Motor neuron (in vitro differentiated cells): ENCODE data around the gene FRY. TPM values are rescaled to one million over a fixed set of nuclear protein-coding genes. Genes with fewer than 3 reads are reported as not detected.
A peak's percentile ranks its signal among the peaks of the same experiment; 100 is the strongest.

ENCODE experiments used
- ATAC-seq, 8 experiments: fragments of 200-7000 bp; cut with Tn5 transposase; replicated peaks in 6 of 8; 2 replicates each; pipeline ENCODE4 v1.8.0; 2021; ENCODE audit warnings: mild to moderate bottlenecking in 8 of 8, moderate library complexity in 8 of 8
- H3K27ac ChIP-seq, 2 donors: fragments of 250-450 bp; sonication (Bioruptor Pico); 2 replicates each; pipeline ENCODE4 v1.9.0; 2021; ENCODE audit warnings: antibody characterized with exemption in 2 of 2, mild to moderate bottlenecking in 2 of 2, moderate library complexity in 1 of 2
- H3K4me1 ChIP-seq, 2 donors: fragments of 250-450 bp; sonication (Bioruptor Pico); replicated peaks in 1 of 2; 2 replicates each; pipeline ENCODE4 v1.6.1; 2021; ENCODE audit warnings: antibody characterized with exemption in 2 of 2, mild to moderate bottlenecking in 2 of 2, moderate library complexity in 1 of 2
- H3K4me3 ChIP-seq, 5 donors: fragments of 250-450 bp; sonication (Bioruptor Pico); 2 replicates each; pipeline ENCODE4 v1.9.0; 2021; ENCODE audit warnings: antibody characterized with exemption in 5 of 5, mild to moderate bottlenecking in 5 of 5, moderate library complexity in 4 of 5
- WGBS, 10 experiments: fragments of 450-650 bp; shearing (Covaris generic); methylation state at CpG; one replicate each; pipeline ENCODE4 v1.0.0; 2022; 5-methylcytosine and 5-hydroxymethylcytosine counted together
- in situ Hi-C, 9 experiments: fragments of 400-800 bp; cut with MboI; loops; one replicate each; pipeline ENCODE4 v1.15.0; 2021; ENCODE audit warnings: low sequenced_read_pairs in 9 of 9, low pct_unique_long_range_greater_than_20kb in 2 of 9; ENCODE audit not compliant: unreplicated experiment in 9 of 9
- total RNA-seq, 8 experiments: library from RNA; unstranded; fragments of 300-600 nt; gene quantifications; 2 replicates each; pipeline versions ENCODE4 v1.2.3 to v1.2.4, GENCODE V29; 2022

FRY gene
- total RNA-seq, 8 experiments from 2014 or later, result 6.0 to 54.0 (median 35.7) TPM

- 7 to 100% (median 83%) methylated on average over 1 to 5 of the region's 5 CpGs for WGBS, 10 experiments
- H3K4me3 ChIP-seq, result no peak overlapping the region
- peak in 4 of 8 experiments; percentile 12 to 36 (median 18) for ATAC-seq
- in situ Hi-C loops, result no loop called here
- no peaks in the 10 kb centered on the region for H3K4me1 ChIP-seq
- no peak overlapping the region for H3K27ac ChIP-seq
These were observed 174.6 kb downstream of the FRY start for GRCh38 chr13:32206097-32206740.

GRCh38 chr13:32208860-32209259 lies 177.3 kb downstream of the FRY start:
- ATAC-seq, result no peak
- 0 to 100% (median 94%) methylated on average over 1 to 10 of the region's 13 CpGs for WGBS, 10 experiments
- Histone ChIP-seq H3K4me1 (no peaks in the 10 kb centered on the region), H3K4me3 (no peak overlapping the region), H3K27ac (no peak overlapping the region)
- in situ Hi-C loops, result no loop called here

GRCh38 chr13:32209652-32210051 lies 178.1 kb downstream of the FRY start:
- Histone ChIP-seq H3K4me1 (no peaks in the 10 kb centered on the region), H3K4me3 (no peak overlapping the region), H3K27ac (no peak overlapping the region)
- in situ Hi-C loops, result no loop called here
- WGBS, 10 experiments, result 78 to 100% (median 100%) methylated on average over 1 to 2 of the region's 2 CpGs; no CpG with 5 or more reads in 2 of the 10 experiments
- ATAC-seq, result peak in 7 of 8 experiments; percentile 19 to 79 (median 54)

GRCh38 chr13:32210101-32210500 lies 178.5 kb downstream of the FRY start:
- H3K4me3 ChIP-seq, result no peak overlapping the region
- no peak for ATAC-seq
- no peaks in the 10 kb centered on the region for H3K4me1 ChIP-seq
- in situ Hi-C loops, result no loop called here
- no peak overlapping the region for H3K27ac ChIP-seq

- 17 to 100% (median 87%) methylated on average over 1 to 3 of the region's 3 CpGs; no CpG with 5 or more reads in 2 of the 10 experiments for WGBS, 10 experiments
- Histone ChIP-seq H3K4me3 (no peak overlapping the region), H3K4me1 (no peaks in the 10 kb centered on the region), H3K27ac (no peak overlapping the region)
- in situ Hi-C loops, result no loop called here
- ATAC-seq, result peak in 2 of 8 experiments; percentile 10 to 44
These were observed 180.2 kb downstream of the FRY start for GRCh38 chr13:32211813-32212212.

GRCh38 chr13:32212421-32212820 lies 180.8 kb downstream of the FRY start:
- 20 to 100% (median 71%) methylated on average over 1 to 3 of the region's 3 CpGs for WGBS, 10 experiments
- no peak overlapping the region for H3K27ac ChIP-seq
- no peaks in the 10 kb centered on the region for H3K4me1 ChIP-seq
- no peak overlapping the region for H3K4me3 ChIP-seq
- peak in 3 of 8 experiments; percentile 41 to 71 (median 49) for ATAC-seq
- in situ Hi-C loops, result no loop called here

- Histone ChIP-seq H3K4me3 (no peak overlapping the region), H3K4me1 (no peaks in the 10 kb centered on the region), H3K27ac (no peak overlapping the region)
- in situ Hi-C loops, result no loop called here
- no peak for ATAC-seq
These were observed 182.1 kb downstream of the FRY start for GRCh38 chr13:32213626-32214025.

GRCh38 chr13:32214071-32214470 lies 182.5 kb downstream of the FRY start:
- WGBS, 10 experiments, result 97 to 100% (median 100%) methylated on average over 2 to 4 of the region's 4 CpGs; no CpG with 5 or more reads in 1 of the 10 experiments
- Histone ChIP-seq H3K4me3 (no peak overlapping the region), H3K4me1 (no peaks in the 10 kb centered on the region), H3K27ac (no peak overlapping the region)
- in situ Hi-C loops, result no loop called here
- ATAC-seq, result no peak

- 57 to 94% (median 84%) methylated on average over 1 to 5 of the region's 5 CpGs for WGBS, 10 experiments
- H3K4me3 ChIP-seq, result no peak overlapping the region
- no peak overlapping the region for H3K27ac ChIP-seq
- no peak for ATAC-seq
- no peaks in the 10 kb centered on the region for H3K4me1 ChIP-seq
- in situ Hi-C loops, result no loop called here
These were observed 184.7 kb downstream of the FRY start for GRCh38 chr13:32216281-32216680.

- H3K4me3 ChIP-seq, result no peak overlapping the region
- ATAC-seq, result no peak
- 93 to 100% (median 93%) methylated on average over 2 to 6 of the region's 6 CpGs; no CpG with 5 or more reads in 4 of the 10 experiments for WGBS, 10 experiments
- H3K27ac ChIP-seq, result no peak overlapping the region
- no peaks in the 10 kb centered on the region for H3K4me1 ChIP-seq
- in situ Hi-C loops, result no loop called here
These were observed 190.6 kb downstream of the FRY start for GRCh38 chr13:32222046-32222676.

GRCh38 chr13:32224916-32225315 lies 193.3 kb downstream of the FRY start:
- in situ Hi-C loops, result no loop called here
- WGBS, 10 experiments, result 92 to 100% (median 96%) methylated on average over 2 to 5 of the region's 5 CpGs; no CpG with 5 or more reads in 1 of the 10 experiments
- no peak overlapping the region for H3K4me3 ChIP-seq
- no peak overlapping the region for H3K27ac ChIP-seq
- no peak for ATAC-seq
- H3K4me1 ChIP-seq, result no peaks in the 10 kb centered on the region

- in situ Hi-C loops, result no loop called here
- 38 to 90% (median 77%) methylated on average over 2 to 5 of the region's 5 CpGs; no CpG with 5 or more reads in 3 of the 10 experiments for WGBS, 10 experiments
- no peaks in the 10 kb centered on the region for H3K4me1 ChIP-seq
- H3K4me3 ChIP-seq, result no peak overlapping the region
- H3K27ac ChIP-seq, result no peak overlapping the region
- peak in 3 of 8 experiments; percentile 47 to 78 (median 62) for ATAC-seq
These were observed 193.9 kb downstream of the FRY start for GRCh38 chr13:32225481-32225931.

GRCh38 chr13:32228330-32229041 lies 196.9 kb downstream of the FRY start:
- ATAC-seq, result peak in 1 of 8 experiments; percentile 55
- Histone ChIP-seq H3K4me1 (peaks cover 7 to 13% of the 10 kb centered on the region in 2 donors), H3K27ac (no peak overlapping the region), H3K4me3 (no peak overlapping the region)
- WGBS, 10 experiments, result 40 to 100% (median 91%) methylated on average over 1 to 4 of the region's 5 CpGs; no CpG with 5 or more reads in 2 of the 10 experiments
- in situ Hi-C loops, result no loop called here
